Pancreas (tissue), 10 donors: ENCODE results near the gene TAMALIN. TPM values are rescaled to one million over a fixed set of nuclear protein-coding genes. Genes with fewer than 3 reads are reported as not detected.

Experiments used
- ATAC-seq, 4 donors: fragments of 200-7000 bp; cut with Tn5 transposase; one replicate each; pipeline versions ENCODE4 v1.8.0 to v1.9.1; 2020; ENCODE audit warnings: mild to moderate bottlenecking in 4 of 4, moderate library complexity in 4 of 4
- DNase-seq, 6 donors: peaks; one replicate each; pipeline ENCODE4 v3.0.0-alpha.2; 2020
- FAIRE-seq: peaks from 2 replicates; lab custom pipeline; 2012; peaks lifted over from hg19 to GRCh38; lab: Jason Lieb, UNC
- H3K27ac ChIP-seq, 4 donors: fragments of 200-600 bp; sonication (generic); 1 replicate in 3 of 4; 2 replicates in 1 of 4; pipeline versions ENCODE4 v1.5.0 to v1.8.0; 2020
- H3K27me3 ChIP-seq, 4 donors: fragments of 200-600 bp; one replicate each; pipeline ENCODE4 v1.8.0; 2021
- H3K36me3 ChIP-seq, 3 donors: fragments of 200-600 bp; sonication (generic) in 1 of 3; one replicate each; pipeline versions ENCODE4 v1.5.0 to v1.8.0; 2020 to 2021
- H3K4me1 ChIP-seq, 3 donors: fragments of 200-600 bp; one replicate each; pipeline ENCODE4 v1.8.0; 2021
- H3K4me3 ChIP-seq, 4 donors: fragments of 200-600 bp; sonication (generic) in 2 of 4; one replicate each; pipeline versions ENCODE4 v1.5.0 to v1.8.0; 2020 to 2021
- H3K9me3 ChIP-seq, 4 donors: fragments of 200-600 bp; one replicate each; pipeline ENCODE4 v1.8.0; 2021
- WGBS, 2 donors: extraction: QIAGEN DNeasy Blood & Tissue Kit; methylation state at CpG; one replicate each; pipeline ENCODE4 v1.1.7; 2013; 5-methylcytosine and 5-hydroxymethylcytosine counted together
- intact Hi-C, 3 donors: fragments of 100-400 bp; cut with DNase I; formaldehyde crosslinking; loops; one replicate each; pipeline versions ENCODE4 v1.11.1 to v1.14.2; 2022
- polyA plus RNA-seq, 2 donors: library from polyadenylated mRNA; stranded (reverse); fragments of 200-250 nt; gene quantifications; one replicate each; pipeline ENCODE4 v1.2.3, GENCODE V29; 2013
- total RNA-seq, 6 donors: library from RNA; stranded (reverse); fragmentation: NEBNext Ultra II Directional in 4 of 6; extraction: Animal tissue kit (Norgen Biotek cat#: 25700) in 4 of 6; gene quantifications; one replicate each; pipeline versions ENCODE4 v1.2.1 to v1.2.4, GENCODE V29; 2021 to 2023
- TF ChIP-seq, protein P1 (sequence below), 4 donors: fragments of 200-600 bp; sonication (generic) in 3 of 4; IDR thresholded peaks; one replicate each; pipeline versions ENCODE4 v1.5.0 to v1.8.0; 2021; ENCODE audit warnings: antibody characterized with exemption in 4 of 4
- donor health status: healthy with polysubstance abuse.
- donor health status: DM: no; HTN: no; CAD: no; lungs with moderate emphysema.
- donor health status: DM: no; HTN: no; CAD: no.
- donor health status: control.
- donor health status: control.
- donor health status: Bipolar disorder and iron deficiency.
- donor health status: DM: yes; HTN: yes; CAD: no.
- donor health status: DM: no; HTN: no; CAD: no.
- donor health status: DM: no; HTN: no; CAD: no.
- donor health status: DM: yes; HTN: yes; CAD: no.

TAMALIN gene
- total and polyA plus RNA-seq, 8 donors = 7.1 to 51.6 (median 13.6) TPM

DNA sequence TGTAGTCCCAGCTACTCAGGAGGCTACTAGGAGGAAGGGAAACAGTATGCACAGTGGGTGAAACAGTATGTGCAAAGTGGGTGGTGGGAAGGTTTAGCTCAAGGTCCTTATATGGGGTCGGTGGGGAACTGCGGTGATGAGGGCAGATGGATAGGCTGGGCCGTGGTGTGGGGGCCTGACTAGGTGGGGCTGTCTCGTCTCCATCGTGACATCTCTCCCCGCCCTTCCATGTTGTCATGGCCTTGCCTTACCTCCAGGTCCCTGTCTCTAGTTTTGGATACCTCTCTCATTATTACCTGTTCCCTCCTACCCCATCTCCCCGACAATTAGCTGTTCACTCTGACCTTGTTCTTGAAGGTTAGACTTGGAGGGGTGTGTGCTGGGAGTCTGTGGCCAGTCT is 40.1 kb downstream of the TAMALIN start:
- Histone ChIP-seq H3K27ac (no peak overlapping the region), H3K27me3 (no peaks in the 10 kb centered on the region), H3K4me1 (peaks cover 23 to 40% (median 39%) of the 10 kb centered on the region in 3 donors), H3K4me3 (no peak overlapping the region), H3K9me3 (no peaks in the 10 kb centered on the region), H3K36me3 (no peaks in the 10 kb centered on the region)
- ATAC-seq = no peak
- no peak for FAIRE-seq
- WGBS, 2 donors = 85 to 90% methylated on average over 7 of the region's 7 CpGs
- peak in 1 of 6 donors; percentile 25 for DNase-seq
- TF ChIP-seq, protein P1, sequence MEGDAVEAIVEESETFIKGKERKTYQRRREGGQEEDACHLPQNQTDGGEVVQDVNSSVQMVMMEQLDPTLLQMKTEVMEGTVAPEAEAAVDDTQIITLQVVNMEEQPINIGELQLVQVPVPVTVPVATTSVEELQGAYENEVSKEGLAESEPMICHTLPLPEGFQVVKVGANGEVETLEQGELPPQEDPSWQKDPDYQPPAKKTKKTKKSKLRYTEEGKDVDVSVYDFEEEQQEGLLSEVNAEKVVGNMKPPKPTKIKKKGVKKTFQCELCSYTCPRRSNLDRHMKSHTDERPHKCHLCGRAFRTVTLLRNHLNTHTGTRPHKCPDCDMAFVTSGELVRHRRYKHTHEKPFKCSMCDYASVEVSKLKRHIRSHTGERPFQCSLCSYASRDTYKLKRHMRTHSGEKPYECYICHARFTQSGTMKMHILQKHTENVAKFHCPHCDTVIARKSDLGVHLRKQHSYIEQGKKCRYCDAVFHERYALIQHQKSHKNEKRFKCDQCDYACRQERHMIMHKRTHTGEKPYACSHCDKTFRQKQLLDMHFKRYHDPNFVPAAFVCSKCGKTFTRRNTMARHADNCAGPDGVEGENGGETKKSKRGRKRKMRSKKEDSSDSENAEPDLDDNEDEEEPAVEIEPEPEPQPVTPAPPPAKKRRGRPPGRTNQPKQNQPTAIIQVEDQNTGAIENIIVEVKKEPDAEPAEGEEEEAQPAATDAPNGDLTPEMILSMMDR (IDR thresholded peaks at IDR 0.05) = no peak
- intact Hi-C loops = no loop called here

DNA sequence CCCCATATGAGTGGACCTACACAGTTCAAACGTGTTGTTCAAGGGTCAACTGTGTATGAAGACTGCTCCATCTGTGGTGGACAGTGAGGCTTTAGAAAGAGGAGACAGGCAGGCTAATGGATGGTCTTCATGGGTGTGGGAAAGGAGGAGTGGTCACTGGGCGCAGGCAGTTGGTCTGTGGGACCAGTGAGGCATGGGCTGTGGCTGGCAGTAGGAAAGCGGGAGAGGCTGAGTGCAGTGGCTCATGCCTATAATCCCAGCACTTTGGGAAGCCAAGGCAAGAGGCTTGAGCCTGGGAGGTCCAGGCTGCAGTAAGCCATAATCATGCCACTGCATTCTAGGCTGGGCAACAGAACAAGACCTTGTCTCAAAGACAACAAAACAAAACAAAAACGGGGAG is 42.5 kb downstream of the TAMALIN start:
- Histone ChIP-seq H3K27ac (peak overlapping the region in 1 of 4 donors; percentile 98), H3K27me3 (no peaks in the 10 kb centered on the region), H3K9me3 (no peaks in the 10 kb centered on the region), H3K4me3 (no peak overlapping the region), H3K36me3 (no peaks in the 10 kb centered on the region), H3K4me1 (peaks cover 17 to 32% (median 26%) of the 10 kb centered on the region in 3 donors)
- no peak for FAIRE-seq
- intact Hi-C loops = no loop called here
- WGBS, 2 donors = 74 to 84% methylated on average over 4 of the region's 4 CpGs
- ATAC-seq = no peak
- TF ChIP-seq, protein P1 (IDR thresholded peaks at IDR 0.05) = no peak
- DNase-seq = no peak

DNA sequence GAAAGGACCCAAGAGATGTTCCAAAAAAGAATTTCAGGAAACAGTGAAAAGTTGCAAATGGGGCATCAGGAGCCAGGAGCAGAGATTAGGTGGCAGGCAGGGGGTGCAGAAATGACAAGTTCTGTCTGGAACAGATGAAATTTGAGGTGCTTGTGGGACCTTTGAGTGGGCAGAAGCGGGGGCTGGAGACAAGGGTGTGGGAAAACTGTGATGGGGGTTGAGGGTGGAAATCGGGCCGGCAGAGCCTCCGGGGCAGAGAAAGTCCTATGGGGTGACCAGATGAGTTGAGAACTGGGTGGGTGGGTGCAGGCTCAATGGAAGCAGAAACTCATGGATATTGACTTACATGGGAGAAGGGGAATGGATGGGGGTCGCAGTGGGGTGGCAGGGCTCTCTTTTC is 42.9 kb downstream of the TAMALIN start:
- no peak for DNase-seq
- peak overlapping the region; percentile 93 to 100 (median 98) for H3K27ac ChIP-seq
- TF ChIP-seq, protein P1 (IDR thresholded peaks at IDR 0.05) = no peak
- FAIRE-seq = no peak
- no peak overlapping the region for H3K4me3 ChIP-seq
- intact Hi-C loops = no loop called here
- H3K36me3 ChIP-seq = peaks cover 0 to 4% (median 0%) of the 10 kb centered on the region in 3 donors
- H3K27me3 ChIP-seq = no peaks in the 10 kb centered on the region
- peaks cover 13 to 30% (median 23%) of the 10 kb centered on the region in 3 donors for H3K4me1 ChIP-seq
- no peaks in the 10 kb centered on the region for H3K9me3 ChIP-seq
- 69 to 83% methylated on average over 5 of the region's 5 CpGs for WGBS, 2 donors
- no peak for ATAC-seq

DNA sequence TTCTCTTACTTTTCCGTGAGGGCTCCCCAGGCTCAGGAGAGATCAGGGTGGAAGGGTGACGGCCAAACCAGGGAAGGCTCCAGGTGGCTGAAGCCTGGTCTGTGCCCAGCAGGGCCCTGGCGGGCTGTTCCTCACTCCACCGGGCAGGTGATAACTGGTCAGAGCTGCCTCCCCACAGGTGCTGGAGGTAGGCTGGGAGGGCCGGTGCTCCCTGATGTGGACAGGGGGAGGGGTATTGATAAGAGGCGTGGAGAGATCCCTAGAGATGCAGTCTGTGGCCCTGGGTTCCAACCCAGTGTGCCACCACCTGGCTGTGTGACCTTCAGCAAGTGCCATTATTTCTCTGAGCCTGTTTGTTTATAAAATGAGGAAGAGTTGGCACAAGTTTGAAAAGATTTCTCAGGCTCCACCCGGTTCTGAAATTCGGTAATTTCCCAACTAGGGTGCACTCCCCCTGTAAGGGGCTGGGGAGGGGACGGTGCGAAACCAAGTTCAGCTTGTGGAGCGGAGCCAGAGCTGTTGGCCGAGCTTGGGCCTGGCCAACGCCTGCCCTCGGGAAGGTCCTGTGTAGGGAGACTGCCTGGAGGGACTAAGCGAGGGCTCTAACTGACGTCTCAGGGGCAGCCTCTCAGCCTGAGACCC is 43.5 kb downstream of the TAMALIN start:
- no peaks in the 10 kb centered on the region for H3K27me3 ChIP-seq
- H3K9me3 ChIP-seq = no peaks in the 10 kb centered on the region
- H3K36me3 ChIP-seq = peaks cover 0 to 9% (median 0%) of the 10 kb centered on the region in 3 donors
- DNase-seq (peak; percentile 70 to 90 (median 80)), ATAC-seq (peak; percentile 16 to 45 (median 32)), FAIRE-seq (no peak)
- 10 to 12% methylated on average over 16 of the region's 16 CpGs for WGBS, 2 donors
- TF ChIP-seq, protein P1 (IDR thresholded peaks at IDR 0.05) = no peak
- intact Hi-C loops = no loop called here
- H3K4me1 ChIP-seq = peaks cover 13 to 27% (median 18%) of the 10 kb centered on the region in 3 donors
- H3K4me3 ChIP-seq = peak overlapping the region; percentile 16 to 52 (median 40)
- H3K27ac ChIP-seq = peak overlapping the region; percentile 93 to 100 (median 98)
